DND-41 (cell line): Measurements from ENCODE around the gene CCN2.

Experiments
- EZH2 ChIP-seq: IDR thresholded peaks from 3 replicates; pipeline ENCODE4 v1.6.1; 2012; ENCODE audit warnings: borderline replicate concordance, low read depth, mild to moderate bottlenecking, moderate library complexity, low read length, inconsistent platforms; ENCODE audit not compliant: severe bottlenecking
- TF ChIP-seq, protein P1 (sequence below): IDR thresholded peaks from 2 replicates; pipeline ENCODE4 v1.5.1; 2012; ENCODE audit warnings: borderline replicate concordance, low read length, moderate library complexity, mild to moderate bottlenecking; ENCODE audit not compliant: poor library complexity, severe bottlenecking; ENCODE audit errors: extremely low read depth

DNA sequence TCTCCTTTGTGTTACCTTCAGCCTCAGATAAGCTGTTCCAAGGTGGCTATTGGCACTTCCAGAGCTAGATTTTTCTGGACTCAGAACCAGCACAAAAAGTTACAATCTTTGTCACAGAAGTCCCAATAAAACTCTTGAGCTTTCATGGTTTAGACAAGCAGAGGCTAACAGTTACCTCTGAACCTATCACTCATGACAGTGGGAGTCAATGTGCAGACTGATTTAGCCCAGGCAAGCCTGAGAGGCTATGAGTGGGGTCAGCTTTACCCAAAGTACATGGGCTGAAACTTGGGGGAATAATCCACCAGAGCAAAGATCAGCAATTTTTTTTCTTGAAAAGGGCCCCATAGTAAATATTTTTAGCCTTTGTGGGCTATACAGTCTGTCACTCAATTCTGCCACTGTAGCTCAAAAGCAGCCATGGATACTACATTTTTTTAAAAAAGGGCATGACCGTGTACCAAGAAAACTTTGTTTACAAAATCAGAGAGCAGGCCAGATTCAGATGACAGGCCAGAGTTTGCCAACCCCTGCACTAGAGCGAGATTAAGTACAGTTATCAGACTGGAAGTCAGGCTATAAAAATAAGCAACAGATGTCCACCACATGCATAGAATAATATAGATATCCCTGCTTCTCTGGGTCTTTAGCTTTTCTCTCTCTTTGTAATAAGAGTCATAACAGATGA lies 20.0 kb downstream of the CCN2 start:
- TF ChIP-seq, protein P1, sequence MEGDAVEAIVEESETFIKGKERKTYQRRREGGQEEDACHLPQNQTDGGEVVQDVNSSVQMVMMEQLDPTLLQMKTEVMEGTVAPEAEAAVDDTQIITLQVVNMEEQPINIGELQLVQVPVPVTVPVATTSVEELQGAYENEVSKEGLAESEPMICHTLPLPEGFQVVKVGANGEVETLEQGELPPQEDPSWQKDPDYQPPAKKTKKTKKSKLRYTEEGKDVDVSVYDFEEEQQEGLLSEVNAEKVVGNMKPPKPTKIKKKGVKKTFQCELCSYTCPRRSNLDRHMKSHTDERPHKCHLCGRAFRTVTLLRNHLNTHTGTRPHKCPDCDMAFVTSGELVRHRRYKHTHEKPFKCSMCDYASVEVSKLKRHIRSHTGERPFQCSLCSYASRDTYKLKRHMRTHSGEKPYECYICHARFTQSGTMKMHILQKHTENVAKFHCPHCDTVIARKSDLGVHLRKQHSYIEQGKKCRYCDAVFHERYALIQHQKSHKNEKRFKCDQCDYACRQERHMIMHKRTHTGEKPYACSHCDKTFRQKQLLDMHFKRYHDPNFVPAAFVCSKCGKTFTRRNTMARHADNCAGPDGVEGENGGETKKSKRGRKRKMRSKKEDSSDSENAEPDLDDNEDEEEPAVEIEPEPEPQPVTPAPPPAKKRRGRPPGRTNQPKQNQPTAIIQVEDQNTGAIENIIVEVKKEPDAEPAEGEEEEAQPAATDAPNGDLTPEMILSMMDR: no peak
- TF ChIP-seq EZH2: no peak
